HepG2 (cell line): Measurements from ENCODE around the gene MTHFS. TPM values are rescaled to one million over a fixed set of nuclear protein-coding genes. Genes with fewer than 3 reads are reported as not detected.

Experiments
- AGO2 ChIP-seq: fragments of 200-400 bp; formaldehyde crosslinking; optimal IDR thresholded peaks from 2 replicates; pipeline ENCODE3; 2017; ENCODE audit warnings: mild to moderate bottlenecking, low read depth, low read length, moderate library complexity
- CCDC6 ChIP-seq: sonication (generic); formaldehyde crosslinking; IDR thresholded peaks from 2 replicates; pipeline ENCODE4 v1.8.1; 2022; ENCODE audit warnings: mild to moderate bottlenecking, missing genetic modification reagents, moderate library complexity
- E2F2 ChIP-seq: sonication (generic); formaldehyde crosslinking; IDR thresholded peaks from 2 replicates; pipeline ENCODE4 v1.4.0; 2020; ENCODE audit warnings: missing genetic modification reagents, borderline replicate concordance
- IRX3 ChIP-seq: sonication (generic); formaldehyde crosslinking; IDR thresholded peaks from 2 replicates; pipeline ENCODE4 v1.8.1; 2023; ENCODE audit warnings: mild to moderate bottlenecking, low read depth, missing genetic modification reagents, borderline replicate concordance
- ISL2 ChIP-seq: sonication (generic); formaldehyde crosslinking; IDR thresholded peaks from 2 replicates; pipeline ENCODE4 v1.5.0; 2020; ENCODE audit warnings: missing genetic modification reagents
- NFKB2 ChIP-seq: sonication (generic); formaldehyde crosslinking; IDR thresholded peaks from 2 replicates; pipeline ENCODE4 v1.4.0; 2020; ENCODE audit warnings: missing genetic modification reagents, borderline replicate concordance
- NR0B2 ChIP-seq: sonication (generic); formaldehyde crosslinking; IDR thresholded peaks from 2 replicates; pipeline ENCODE4 v1.4.0; 2020; ENCODE audit warnings: mild to moderate bottlenecking, missing genetic modification reagents
- NR2F6 ChIP-seq, 2 experiments: IDR thresholded peaks; 2 replicates each; pipeline ENCODE4 v1.6.1; 2016; ENCODE audit warnings: antibody characterized with exemption in 1 of 2, mild to moderate bottlenecking in 1 of 2
- RFX3 ChIP-seq: IDR thresholded peaks from 2 replicates; pipeline ENCODE4 v1.6.1; 2016; ENCODE audit warnings: missing biosample characterization, missing genetic modification reagents
- SRSF1 ChIP-seq: fragments of 200-400 bp; formaldehyde crosslinking; optimal IDR thresholded peaks from 2 replicates; pipeline ENCODE3; 2017; ENCODE audit warnings: mild to moderate bottlenecking, low read depth, low read length, moderate library complexity
- WIZ ChIP-seq: sonication (generic); formaldehyde crosslinking; IDR thresholded peaks from 2 replicates; pipeline ENCODE4 v1.5.1; 2020; ENCODE audit warnings: mild to moderate bottlenecking, missing genetic modification reagents
- XRCC5 ChIP-seq: fragments of 200-400 bp; formaldehyde crosslinking; optimal IDR thresholded peaks from 2 replicates; pipeline ENCODE3; 2017; ENCODE audit warnings: mild to moderate bottlenecking, low read length
- ZBTB1 ChIP-seq: sonication (generic); formaldehyde crosslinking; IDR thresholded peaks from 2 replicates; pipeline ENCODE4 v1.4.0; 2020; ENCODE audit warnings: missing genetic modification reagents, borderline replicate concordance
- ZNF460 ChIP-seq: sonication (generic); formaldehyde crosslinking; IDR thresholded peaks from 2 replicates; pipeline ENCODE4 v1.5.1; 2020; ENCODE audit warnings: missing genetic modification reagents, mild to moderate bottlenecking, borderline replicate concordance
- ZNF550 ChIP-seq: sonication (generic); formaldehyde crosslinking; IDR thresholded peaks from 2 replicates; pipeline ENCODE4 v1.4.0; 2020; ENCODE audit warnings: mild to moderate bottlenecking, missing genetic modification reagents, borderline replicate concordance
- ZNF616 ChIP-seq: sonication (generic); formaldehyde crosslinking; IDR thresholded peaks from 2 replicates; pipeline ENCODE4 v1.5.0; 2020; ENCODE audit warnings: low read depth, mild to moderate bottlenecking, missing genetic modification reagents
- ZNF660 ChIP-seq: sonication (generic); formaldehyde crosslinking; IDR thresholded peaks from 2 replicates; pipeline ENCODE4 v1.5.1; 2020; ENCODE audit warnings: mild to moderate bottlenecking, low read depth, missing genetic modification reagents, borderline replicate concordance
- ZNF749 ChIP-seq: sonication (generic); formaldehyde crosslinking; IDR thresholded peaks from 2 replicates; pipeline ENCODE4 v1.8.0; 2022; ENCODE audit warnings: mild to moderate bottlenecking, missing genetic modification reagents, moderate library complexity, borderline replicate concordance
- polyA plus RNA-seq, 8 experiments: library from polyadenylated mRNA; depleted of rRNA in 3 of 8; stranded (reverse) in 7 of 8; unstranded in 1 of 8; fragments of >200 nt; fragmentation: Illumina TruSeq in 4 of 8; extraction: Trizol in 4 of 8; gene quantifications; 2 replicates each; pipeline versions ENCODE4 v1.2.1 to v1.2.3, GENCODE V29; 2011 to 2016; ENCODE audit warnings: low read depth in 4 of 8, missing spikeins in 1 of 8, mixed read lengths in 1 of 8; ENCODE audit not compliant: insufficient read depth in 1 of 8
- total RNA-seq, 5 experiments: library from RNA; depleted of rRNA; stranded (reverse); fragments of >200 nt; fragmentation: Illumina TruSeq; extraction: Trizol; gene quantifications; 2 replicates each; pipeline ENCODE4 v1.2.3, GENCODE V29; 2016; ENCODE audit warnings: low read depth in 1 of 5
- TF ChIP-seq, protein P1 (sequence below): sonication (generic); formaldehyde crosslinking; IDR thresholded peaks from 2 replicates; pipeline ENCODE4 v1.4.0; 2020; ENCODE audit warnings: mild to moderate bottlenecking, missing genetic modification reagents
- TF ChIP-seq, protein P2 (sequence below): sonication (generic); formaldehyde crosslinking; IDR thresholded peaks from 2 replicates; pipeline ENCODE4 v1.4.0; 2020; ENCODE audit warnings: missing genetic modification reagents
- TF ChIP-seq, protein P3 (sequence below): sonication (generic); formaldehyde crosslinking; IDR thresholded peaks from 2 replicates; pipeline ENCODE4; 2020; ENCODE audit warnings: missing genetic modification reagents, mild to moderate bottlenecking, borderline replicate concordance

MTHFS gene
- total and polyA plus RNA-seq, 2 of the 13 experiments (the other 11 are each of a cell fraction or from before 2014, with no cell fraction given): 37.0 to 49.7 TPM

DNA sequence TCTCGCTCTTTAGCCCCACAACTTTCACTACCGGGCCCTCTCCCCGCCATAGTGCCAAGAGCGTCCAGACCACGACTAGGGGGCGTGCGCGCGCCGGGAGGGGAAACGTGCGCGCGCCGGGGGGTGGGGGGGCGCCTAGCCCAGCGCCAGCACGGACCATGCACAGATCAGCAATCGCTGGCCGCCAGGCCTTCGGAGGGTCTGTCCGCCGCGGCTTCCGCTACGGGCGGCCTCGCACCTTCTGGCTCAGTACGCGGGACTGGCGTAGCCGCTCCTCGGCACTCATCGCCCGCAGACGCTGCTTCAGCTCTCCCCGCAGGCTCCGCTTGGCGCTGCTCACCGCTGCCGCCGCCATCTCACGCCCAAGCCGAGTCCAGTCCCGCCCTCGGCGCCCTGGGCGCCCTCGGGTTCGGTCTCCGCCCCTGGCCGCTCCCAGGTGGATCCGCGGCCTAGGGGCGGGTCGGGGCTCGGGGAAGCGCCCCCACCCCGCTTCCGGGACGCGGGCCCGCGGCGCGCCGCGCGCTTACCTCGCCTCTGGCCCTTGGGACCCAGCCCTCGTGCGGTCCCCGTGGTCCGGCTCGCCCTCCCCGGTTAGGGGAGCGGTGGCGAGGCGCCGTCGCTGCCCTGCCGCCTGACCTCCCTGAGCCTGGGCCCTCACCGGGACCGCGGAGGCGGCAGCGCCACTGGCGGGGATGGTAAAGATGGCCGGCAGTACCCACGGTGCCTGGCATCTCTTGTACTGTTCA is at the start of gene MTHFS (continued):
- no peak for TF ChIP-seq ZNF660 (CRISPR knock-in tag)
- peak; percentile 95 for TF ChIP-seq ZNF749
- TF ChIP-seq ISL2 (CRISPR knock-in tag): peak; percentile 81
- 0 out of 2 replicates have a peak, but pooled peaks have one; percentile 77 for TF ChIP-seq ZNF616 (CRISPR knock-in tag)
- no peak; the same call in 1 of the 2 replicates for TF ChIP-seq NR2F6 (IDR thresholded peaks at IDR 0.05)
- peak; percentile 27; the same call in 1 of the 2 replicates for TF ChIP-seq NR2F6 (CRISPR knock-in tag; IDR thresholded peaks at IDR 0.05)
- peak; percentile 72; the same call in 1 of the 2 replicates for TF ChIP-seq IRX3 (CRISPR knock-in tag)
- peak; percentile 34 for TF ChIP-seq XRCC5
- TF ChIP-seq SRSF1: peak; percentile 48
- peak; percentile 57; the same call in 1 of the 2 replicates for TF ChIP-seq WIZ
- TF ChIP-seq, protein P1, sequence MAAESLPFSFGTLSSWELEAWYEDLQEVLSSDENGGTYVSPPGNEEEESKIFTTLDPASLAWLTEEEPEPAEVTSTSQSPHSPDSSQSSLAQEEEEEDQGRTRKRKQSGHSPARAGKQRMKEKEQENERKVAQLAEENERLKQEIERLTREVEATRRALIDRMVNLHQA (CRISPR knock-in tag): no peak
- TF ChIP-seq ZBTB1: no peak
- TF ChIP-seq, protein P2, sequence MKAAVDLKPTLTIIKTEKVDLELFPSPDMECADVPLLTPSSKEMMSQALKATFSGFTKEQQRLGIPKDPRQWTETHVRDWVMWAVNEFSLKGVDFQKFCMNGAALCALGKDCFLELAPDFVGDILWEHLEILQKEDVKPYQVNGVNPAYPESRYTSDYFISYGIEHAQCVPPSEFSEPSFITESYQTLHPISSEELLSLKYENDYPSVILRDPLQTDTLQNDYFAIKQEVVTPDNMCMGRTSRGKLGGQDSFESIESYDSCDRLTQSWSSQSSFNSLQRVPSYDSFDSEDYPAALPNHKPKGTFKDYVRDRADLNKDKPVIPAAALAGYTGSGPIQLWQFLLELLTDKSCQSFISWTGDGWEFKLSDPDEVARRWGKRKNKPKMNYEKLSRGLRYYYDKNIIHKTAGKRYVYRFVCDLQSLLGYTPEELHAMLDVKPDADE: peak; percentile 91; the same call in 1 of the 2 replicates
- TF ChIP-seq AGO2: peak; percentile 81
- no peak for TF ChIP-seq ZNF550 (CRISPR knock-in tag)
- TF ChIP-seq CCDC6 (CRISPR knock-in tag): peak; percentile 93
- TF ChIP-seq NR0B2 (CRISPR knock-in tag): peak; percentile 86
- TF ChIP-seq ZNF460 (CRISPR knock-in tag): peak; percentile 74; the same call in 1 of the 2 replicates
- TF ChIP-seq RFX3 (CRISPR knock-in tag): no peak
- TF ChIP-seq NFKB2: peak; percentile 90
- TF ChIP-seq, protein P3, sequence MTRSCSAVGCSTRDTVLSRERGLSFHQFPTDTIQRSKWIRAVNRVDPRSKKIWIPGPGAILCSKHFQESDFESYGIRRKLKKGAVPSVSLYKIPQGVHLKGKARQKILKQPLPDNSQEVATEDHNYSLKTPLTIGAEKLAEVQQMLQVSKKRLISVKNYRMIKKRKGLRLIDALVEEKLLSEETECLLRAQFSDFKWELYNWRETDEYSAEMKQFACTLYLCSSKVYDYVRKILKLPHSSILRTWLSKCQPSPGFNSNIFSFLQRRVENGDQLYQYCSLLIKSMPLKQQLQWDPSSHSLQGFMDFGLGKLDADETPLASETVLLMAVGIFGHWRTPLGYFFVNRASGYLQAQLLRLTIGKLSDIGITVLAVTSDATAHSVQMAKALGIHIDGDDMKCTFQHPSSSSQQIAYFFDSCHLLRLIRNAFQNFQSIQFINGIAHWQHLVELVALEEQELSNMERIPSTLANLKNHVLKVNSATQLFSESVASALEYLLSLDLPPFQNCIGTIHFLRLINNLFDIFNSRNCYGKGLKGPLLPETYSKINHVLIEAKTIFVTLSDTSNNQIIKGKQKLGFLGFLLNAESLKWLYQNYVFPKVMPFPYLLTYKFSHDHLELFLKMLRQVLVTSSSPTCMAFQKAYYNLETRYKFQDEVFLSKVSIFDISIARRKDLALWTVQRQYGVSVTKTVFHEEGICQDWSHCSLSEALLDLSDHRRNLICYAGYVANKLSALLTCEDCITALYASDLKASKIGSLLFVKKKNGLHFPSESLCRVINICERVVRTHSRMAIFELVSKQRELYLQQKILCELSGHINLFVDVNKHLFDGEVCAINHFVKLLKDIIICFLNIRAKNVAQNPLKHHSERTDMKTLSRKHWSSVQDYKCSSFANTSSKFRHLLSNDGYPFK (CRISPR knock-in tag): peak; percentile 62; the same call in 1 of the 2 replicates
- 0 out of 2 replicates have a peak, but pooled peaks have one; percentile 63 for TF ChIP-seq E2F2 (CRISPR knock-in tag)
